ENCODE results near the gene PRICKLE4.

Gene PRICKLE4

GRCh38 chr6:41780551-41781365 is at the start of gene PRICKLE4:
Gene PRICKLE4, plus strand, starts transcription at chr6:41780782. Its CDS starts 2,692 bp downstream, at chr6:41783474.
- H3K4me3 Mint-ChIP-seq, result peak within 1 kb of the TSS; percentile 83
- H3K36me3 Mint-ChIP-seq, result no peaks in the 10 kb centered on the region
- peak within 1 kb of the TSS; percentile 73 for H3K27ac Mint-ChIP-seq
- H3K27me3 Mint-ChIP-seq, result no peaks in the 10 kb centered on the region
- peaks cover 35% of the 10 kb centered on the region for H3K4me1 Mint-ChIP-seq
- peak; percentile 10 for ATAC-seq
- no peaks in the 10 kb centered on the region for H3K9me3 Mint-ChIP-seq

- Mint-ChIP-seq H3K36me3 (peaks cover 18% of the 10 kb centered on the region), H3K4me1 (peaks cover 64% of the 10 kb centered on the region), H3K27ac (peak overlapping the region; percentile 95), H3K9me3 (no peaks in the 10 kb centered on the region), H3K4me3 (peak overlapping the region; percentile 90), H3K27me3 (no peaks in the 10 kb centered on the region)
- no peak for ATAC-seq
Observed at GRCh38 chr6:41731561-41732086, 49.0 kb upstream of the PRICKLE4 start.

- Mint-ChIP-seq H3K4me1 (peaks cover 60% of the 10 kb centered on the region), H3K9me3 (no peaks in the 10 kb centered on the region), H3K4me3 (peak overlapping the region; percentile 90), H3K27ac (peak overlapping the region; percentile 78), H3K36me3 (peaks cover 14% of the 10 kb centered on the region), H3K27me3 (no peaks in the 10 kb centered on the region)
- ATAC-seq, result no peak
Observed at GRCh38 chr6:41732149-41732548, 48.4 kb upstream of the PRICKLE4 start.

DNA sequence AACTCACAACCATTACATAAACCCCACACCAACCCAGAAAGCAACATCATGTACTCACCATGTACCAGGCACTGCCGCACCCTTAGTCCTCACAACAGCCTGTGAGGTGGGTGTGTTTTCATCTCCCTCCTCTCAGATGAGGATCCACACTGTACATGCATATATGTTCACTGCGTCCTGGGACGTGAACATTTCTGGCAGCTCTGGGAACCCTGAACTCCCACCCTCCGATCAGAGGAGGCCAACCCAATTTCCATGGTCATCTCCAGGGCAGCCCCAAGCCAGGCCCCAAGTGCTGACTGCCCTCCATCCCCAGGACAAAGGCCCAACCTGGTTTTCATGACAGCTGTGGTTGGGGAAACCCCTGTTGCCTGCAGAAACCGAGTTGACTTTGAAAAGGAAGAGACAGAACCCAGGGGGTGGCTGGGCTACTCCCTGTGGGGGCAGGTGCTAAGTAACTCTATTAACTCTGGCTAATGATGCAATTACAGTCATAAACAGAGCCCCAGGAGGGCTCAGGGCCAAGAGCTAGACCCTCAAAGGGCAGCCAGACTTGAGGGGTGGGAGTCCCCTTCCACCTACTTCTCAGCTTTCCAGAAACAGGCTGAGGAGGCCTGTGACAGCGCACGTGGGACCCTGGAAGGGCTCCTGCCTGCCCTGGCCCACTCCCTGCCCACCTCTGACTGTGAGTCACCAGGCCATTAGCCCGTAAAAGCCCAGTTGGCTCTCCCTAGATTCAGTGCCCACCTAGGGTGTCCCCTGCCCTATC is 47.8 kb upstream of the PRICKLE4 start:
- Mint-ChIP-seq H3K9me3 (no peaks in the 10 kb centered on the region), H3K27ac (peak overlapping the region; percentile 78), H3K4me3 (peak overlapping the region; percentile 90), H3K27me3 (no peaks in the 10 kb centered on the region), H3K4me1 (peaks cover 53% of the 10 kb centered on the region), H3K36me3 (peaks cover 12% of the 10 kb centered on the region)
- peak; percentile 58 for ATAC-seq

GRCh38 chr6:41733360-41733706 is 47.2 kb upstream of the PRICKLE4 start:
- peaks cover 48% of the 10 kb centered on the region for H3K4me1 Mint-ChIP-seq
- H3K27ac Mint-ChIP-seq, result peak overlapping the region; percentile 78
- ATAC-seq, result no peak
- H3K27me3 Mint-ChIP-seq, result no peaks in the 10 kb centered on the region
- no peaks in the 10 kb centered on the region for H3K9me3 Mint-ChIP-seq
- peaks cover 12% of the 10 kb centered on the region for H3K36me3 Mint-ChIP-seq
- peak overlapping the region; percentile 90 for H3K4me3 Mint-ChIP-seq

GRCh38 chr6:41733707-41734665 is 46.6 kb upstream of the PRICKLE4 start:
- Mint-ChIP-seq H3K9me3 (no peaks in the 10 kb centered on the region), H3K27ac (peak overlapping the region; percentile 78), H3K36me3 (peaks cover 12% of the 10 kb centered on the region), H3K4me3 (peak overlapping the region; percentile 90), H3K27me3 (no peaks in the 10 kb centered on the region), H3K4me1 (peaks cover 41% of the 10 kb centered on the region)
- ATAC-seq, result peak; percentile 82

DNA sequence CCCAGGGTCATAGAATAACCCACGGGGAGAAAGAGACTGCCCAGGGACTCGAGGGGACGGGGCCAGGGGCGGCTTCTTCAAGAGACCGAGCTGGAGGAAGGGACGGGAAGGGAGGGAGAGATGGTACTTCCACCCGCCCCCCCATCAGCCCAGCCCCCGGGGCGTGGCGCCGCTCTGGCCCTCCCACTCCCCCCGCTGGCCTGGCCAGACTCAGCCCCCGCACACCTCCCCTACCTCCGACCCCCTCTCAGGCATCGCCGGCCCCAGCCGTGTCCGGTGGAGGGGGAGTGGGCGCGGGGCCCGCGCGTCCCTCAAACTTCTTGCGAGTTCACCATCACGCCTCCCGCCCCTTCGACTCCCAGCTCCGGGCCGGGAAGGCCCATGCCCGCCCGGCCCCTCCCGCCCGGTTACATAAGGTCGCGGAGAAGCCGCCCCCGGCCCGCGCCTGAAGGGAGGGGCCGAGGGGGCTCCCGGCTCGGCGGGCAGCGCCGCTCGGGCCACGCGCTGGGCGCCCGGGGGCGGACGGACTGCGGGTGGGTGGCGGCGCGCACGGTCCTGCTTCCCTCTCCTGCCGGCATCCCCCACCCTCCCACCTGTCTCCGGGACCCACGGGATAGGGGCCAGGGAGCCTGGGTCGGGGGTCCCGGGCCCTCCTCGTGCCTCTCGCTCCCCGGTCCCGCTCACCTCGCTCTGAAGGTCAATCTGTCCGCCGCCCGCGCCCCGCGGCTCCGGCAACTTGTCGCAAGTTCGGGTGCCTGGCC is 45.7 kb upstream of the PRICKLE4 start:
- Mint-ChIP-seq H3K4me1 (peaks cover 33% of the 10 kb centered on the region), H3K36me3 (peaks cover 12% of the 10 kb centered on the region), H3K27ac (peak overlapping the region; percentile 78), H3K4me3 (peak overlapping the region; percentile 81), H3K27me3 (no peaks in the 10 kb centered on the region), H3K9me3 (no peaks in the 10 kb centered on the region)
- peak; percentile 72 for ATAC-seq

DNA sequence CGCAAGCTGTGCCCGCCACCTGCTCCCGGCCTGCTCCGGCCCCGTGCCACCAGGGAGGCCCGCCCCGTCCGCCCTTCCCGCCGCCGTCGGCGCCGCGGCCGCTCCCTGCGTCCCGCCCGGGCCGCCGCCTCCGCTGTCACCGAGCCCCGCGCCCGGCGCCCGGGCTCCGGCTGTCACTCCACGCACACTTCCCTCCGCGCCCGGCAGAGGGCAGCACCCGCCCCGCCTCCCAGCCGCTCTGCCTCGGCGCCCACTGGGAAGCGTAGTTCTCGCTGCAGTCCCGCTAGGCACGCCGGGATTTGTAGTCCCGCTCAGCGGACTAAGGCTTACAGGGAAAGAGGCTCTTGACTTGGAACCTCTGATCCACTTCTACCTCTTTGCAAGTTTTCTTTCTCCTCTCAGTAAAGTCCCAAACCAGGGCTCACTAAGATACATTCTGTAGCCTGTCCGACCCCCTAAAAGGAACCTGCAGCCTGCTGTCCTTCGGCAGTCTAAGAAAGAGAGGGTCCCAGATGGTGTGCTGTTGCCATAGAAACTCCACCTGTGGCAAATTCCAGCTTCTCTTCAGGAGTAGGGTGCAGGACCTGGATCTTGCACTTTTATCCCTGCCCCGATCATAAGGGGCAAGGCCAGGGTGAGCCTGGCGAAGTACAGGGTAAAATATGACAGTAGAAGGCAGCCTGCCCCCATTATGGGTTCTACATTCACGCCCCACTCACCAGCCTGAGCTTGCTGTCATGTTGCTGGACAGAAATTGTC is 45.0 kb upstream of the PRICKLE4 start, which contains the start of gene TFEB:
TFEB (minus strand) TSS at position 182 of the 759 bp plus-strand sequence. CDS start 44,395 bp downstream, outside the sequence.
- H3K27me3 Mint-ChIP-seq, result no peaks in the 10 kb centered on the region
- peak; percentile 66 for ATAC-seq

GRCh38 chr6:41736186-41736733 is 44.3 kb upstream of the PRICKLE4 start:
- H3K9me3 Mint-ChIP-seq, result no peaks in the 10 kb centered on the region
- H3K27ac Mint-ChIP-seq, result no peak overlapping the region
- no peak for ATAC-seq
- peaks cover 11% of the 10 kb centered on the region for H3K36me3 Mint-ChIP-seq
- peak overlapping the region; percentile 59 for H3K4me3 Mint-ChIP-seq
- peaks cover 19% of the 10 kb centered on the region for H3K4me1 Mint-ChIP-seq
- H3K27me3 Mint-ChIP-seq, result no peaks in the 10 kb centered on the region

More for the DNA sequence above, 45.0 kb upstream of the PRICKLE4 start, which contains the start of gene TFEB:
- Mint-ChIP-seq H3K4me3 (peak within 1 kb of the TSS; percentile 81), H3K9me3 (no peaks in the 10 kb centered on the region), H3K27ac (peak within 1 kb of the TSS; percentile 78), H3K4me1 (peaks cover 25% of the 10 kb centered on the region), H3K36me3 (peaks cover 12% of the 10 kb centered on the region)

GRCh38 chr6:41736800-41737555 is 43.6 kb upstream of the PRICKLE4 start:
- H3K36me3 Mint-ChIP-seq, result peaks cover 7% of the 10 kb centered on the region
- H3K4me1 Mint-ChIP-seq, result peaks cover 14% of the 10 kb centered on the region
- ATAC-seq, result no peak
- H3K9me3 Mint-ChIP-seq, result no peaks in the 10 kb centered on the region
- no peak overlapping the region for H3K4me3 Mint-ChIP-seq
- H3K27me3 Mint-ChIP-seq, result no peaks in the 10 kb centered on the region
- H3K27ac Mint-ChIP-seq, result no peak overlapping the region

DNA sequence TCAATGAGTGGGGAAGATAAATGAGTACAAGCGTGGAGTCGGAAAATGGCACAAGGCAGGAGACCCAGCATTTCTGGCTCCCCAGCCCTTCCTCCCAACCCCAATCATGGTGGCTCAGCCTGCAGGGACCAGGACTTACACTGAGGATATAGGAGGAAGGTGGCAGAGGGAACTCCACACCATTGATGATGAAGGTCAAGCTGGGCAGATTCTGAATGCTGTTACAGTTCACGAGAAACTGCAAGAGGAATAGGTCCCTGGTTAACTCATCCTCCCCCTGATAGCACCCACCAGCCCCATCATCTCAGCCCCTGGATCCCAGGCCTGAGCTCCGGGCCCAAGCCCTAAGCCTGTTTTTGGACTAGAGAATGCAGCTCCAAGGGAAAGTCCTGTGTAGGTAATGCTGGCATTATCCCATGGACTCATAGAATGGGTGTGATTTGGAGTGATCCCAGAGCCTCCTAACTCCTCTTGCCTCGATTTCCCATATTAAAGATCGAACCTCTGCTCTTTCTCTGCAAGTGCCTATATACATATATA is 42.9 kb upstream of the PRICKLE4 start:
- no peak for ATAC-seq
- no peak overlapping the region for H3K4me3 Mint-ChIP-seq
- H3K27ac Mint-ChIP-seq, result no peak overlapping the region
- H3K27me3 Mint-ChIP-seq, result no peaks in the 10 kb centered on the region
- H3K36me3 Mint-ChIP-seq, result peaks cover under 1% of the 10 kb centered on the region
- H3K4me1 Mint-ChIP-seq, result peaks cover 9% of the 10 kb centered on the region
- no peaks in the 10 kb centered on the region for H3K9me3 Mint-ChIP-seq

DNA sequence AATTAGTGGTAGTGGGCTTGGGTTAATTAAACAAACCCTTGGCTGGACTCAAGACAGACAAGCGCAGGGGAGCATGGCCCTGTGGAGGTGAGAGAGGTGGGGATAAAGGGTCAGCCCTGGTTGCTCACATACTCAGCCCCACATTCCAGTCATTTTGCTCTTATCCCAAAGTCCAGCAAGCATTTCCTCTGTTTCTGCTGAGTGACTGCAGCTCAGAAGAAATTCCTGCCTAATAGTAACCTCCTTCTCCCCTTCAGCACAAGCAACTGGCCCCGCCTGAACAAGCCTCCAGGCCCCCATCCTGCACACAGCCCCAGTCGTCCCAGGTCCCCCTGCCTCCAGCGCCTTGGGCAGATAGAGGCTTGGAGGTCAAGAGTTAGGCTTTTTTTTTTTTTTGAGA is 41.5 kb upstream of the PRICKLE4 start:
- Mint-ChIP-seq H3K4me3 (no peak overlapping the region), H3K36me3 (no peaks in the 10 kb centered on the region), H3K9me3 (no peaks in the 10 kb centered on the region), H3K27ac (no peak overlapping the region), H3K4me1 (peaks cover 8% of the 10 kb centered on the region), H3K27me3 (no peaks in the 10 kb centered on the region)
- ATAC-seq, result no peak

Measured in stimulated activated memory B cell treated with anti-CD40 and anti-IgM and Interleukin-4, amounts not matched to agents 10 μg/mL and 1 μg/mL and 100 μg/mL, for 72 hours (primary cell).